Loucy (cell line): ENCODE measurements around the gene KSR1.
"Not testable (repeated sequence)": the region's sequence is repeated elsewhere in the genome, so short reads cannot be mapped to it uniquely, and the experiment has no call there.

ENCODE experiments used
- H2AFZ ChIP-seq: fragments of 200-600 bp; sonication (generic); 2 replicates; pipeline ENCODE4 v1.6.0; 2016; ENCODE audit warnings: antibody characterized with exemption, mild to moderate bottlenecking, low read length, moderate library complexity
- H3F3A ChIP-seq: fragments of 200-600 bp; 2 replicates; pipeline ENCODE4 v1.6.0; 2016; ENCODE audit warnings: antibody characterized with exemption, low read depth, mild to moderate bottlenecking
- H3K27me3 ChIP-seq: fragments of 200-600 bp; sonication (generic); 2 replicates; pipeline ENCODE4 v1.6.1; 2014; ENCODE audit warnings: low read length, mild to moderate bottlenecking; ENCODE audit not compliant: insufficient read depth, poor library complexity, severe bottlenecking
- H3K36me3 ChIP-seq: fragments of 200-600 bp; sonication (generic); 2 replicates; pipeline ENCODE4 v1.6.1; 2016; ENCODE audit warnings: low read length; ENCODE audit not compliant: insufficient read depth
- H3K4me1 ChIP-seq: fragments of 200-600 bp; sonication (generic); 2 replicates; pipeline ENCODE4 v1.5.1; 2014; ENCODE audit warnings: low read length, mild to moderate bottlenecking; ENCODE audit not compliant: insufficient read depth, poor library complexity, severe bottlenecking
- H3K4me2 ChIP-seq: fragments of 200-600 bp; sonication (generic); 2 replicates; pipeline ENCODE4 v1.6.0; 2014; ENCODE audit warnings: antibody characterized with exemption, low read length, low read depth, mild to moderate bottlenecking; ENCODE audit not compliant: poor library complexity, severe bottlenecking
- H3K4me3 ChIP-seq: fragments of 200-600 bp; sonication (generic); 2 replicates; pipeline ENCODE4 v1.5.1; 2014; ENCODE audit warnings: low read length, mild to moderate bottlenecking, mixed read lengths; ENCODE audit not compliant: poor library complexity, severe bottlenecking
- H3K79me2 ChIP-seq: fragments of 200-600 bp; sonication (generic); 2 replicates; pipeline ENCODE4 v1.6.1; 2014; ENCODE audit warnings: low read length; ENCODE audit not compliant: insufficient read depth
- H3K9ac ChIP-seq: fragments of 200-600 bp; sonication (generic); 2 replicates; pipeline ENCODE4 v1.6.0; 2014; ENCODE audit warnings: mild to moderate bottlenecking, low read depth, low read length, moderate library complexity; ENCODE audit not compliant: poor library complexity, severe bottlenecking
- H3K9me2 ChIP-seq: fragments of 200-600 bp; sonication (generic); replicated peaks from 2 replicates; pipeline ENCODE4 v1.6.1; 2016; ENCODE audit warnings: low read depth, low read length, mixed read lengths
- H3K9me3 ChIP-seq: fragments of 200-600 bp; sonication (generic); 2 replicates; pipeline ENCODE4 v1.6.1; 2014; ENCODE audit warnings: mild to moderate bottlenecking, antibody characterized with exemption, low read length, low read depth; ENCODE audit not compliant: insufficient read depth
- H4K20me1 ChIP-seq: fragments of 200-600 bp; sonication (generic); 2 replicates; pipeline ENCODE4 v1.6.0; 2014; ENCODE audit warnings: antibody characterized with exemption, low read length, mild to moderate bottlenecking; ENCODE audit not compliant: insufficient read depth, poor library complexity, severe bottlenecking
- EZH2phosphoT487 ChIP-seq: fragments of 200-600 bp; IDR thresholded peaks from 2 replicates; pipeline ENCODE4 v1.6.1; 2018; ENCODE audit warnings: antibody characterized with exemption, mild to moderate bottlenecking, moderate library complexity, borderline replicate concordance
- TF ChIP-seq, protein P1 (sequence below): fragments of 200-600 bp; sonication (generic); conservative IDR thresholded peaks from 2 replicates; pipeline ENCODE4 v1.5.1; 2014; ENCODE audit warnings: mild to moderate bottlenecking, antibody characterized with exemption, low read length

The KSR1 gene

DNA sequence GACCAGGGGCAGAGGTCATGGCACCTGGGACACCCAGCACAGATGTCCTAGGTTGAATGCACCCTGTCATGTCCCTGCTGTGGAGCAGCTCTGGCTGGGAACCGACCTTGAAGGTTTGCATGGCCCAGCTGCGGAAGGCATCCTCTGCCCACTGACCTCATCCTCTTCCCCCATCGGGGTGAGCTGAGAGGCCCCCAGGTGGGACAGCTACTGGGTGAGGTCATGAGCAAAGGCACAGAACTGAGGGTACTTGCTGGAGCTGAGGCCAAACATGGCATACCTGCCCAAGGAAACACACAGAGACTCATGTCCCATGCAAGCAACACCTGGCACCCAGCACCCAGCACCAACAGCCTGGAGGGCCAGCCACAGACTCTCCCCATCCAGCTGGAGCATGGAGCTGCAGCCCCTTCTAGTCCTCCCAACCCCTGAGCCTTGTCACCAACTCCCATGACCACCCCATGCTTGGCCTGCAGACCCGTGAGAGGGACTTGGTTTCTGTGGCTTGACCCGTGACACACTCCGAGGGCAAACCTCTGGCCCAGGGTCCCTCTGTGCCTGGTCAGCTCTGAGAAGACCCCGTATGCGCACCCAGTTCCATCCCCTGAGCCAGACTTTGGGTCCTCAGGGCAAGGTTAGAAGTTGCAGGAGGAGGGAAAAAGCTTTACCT is 207.8 kb downstream of the KSR1 start:
- no peak for TF ChIP-seq EZH2phosphoT487
- TF ChIP-seq, protein P1, sequence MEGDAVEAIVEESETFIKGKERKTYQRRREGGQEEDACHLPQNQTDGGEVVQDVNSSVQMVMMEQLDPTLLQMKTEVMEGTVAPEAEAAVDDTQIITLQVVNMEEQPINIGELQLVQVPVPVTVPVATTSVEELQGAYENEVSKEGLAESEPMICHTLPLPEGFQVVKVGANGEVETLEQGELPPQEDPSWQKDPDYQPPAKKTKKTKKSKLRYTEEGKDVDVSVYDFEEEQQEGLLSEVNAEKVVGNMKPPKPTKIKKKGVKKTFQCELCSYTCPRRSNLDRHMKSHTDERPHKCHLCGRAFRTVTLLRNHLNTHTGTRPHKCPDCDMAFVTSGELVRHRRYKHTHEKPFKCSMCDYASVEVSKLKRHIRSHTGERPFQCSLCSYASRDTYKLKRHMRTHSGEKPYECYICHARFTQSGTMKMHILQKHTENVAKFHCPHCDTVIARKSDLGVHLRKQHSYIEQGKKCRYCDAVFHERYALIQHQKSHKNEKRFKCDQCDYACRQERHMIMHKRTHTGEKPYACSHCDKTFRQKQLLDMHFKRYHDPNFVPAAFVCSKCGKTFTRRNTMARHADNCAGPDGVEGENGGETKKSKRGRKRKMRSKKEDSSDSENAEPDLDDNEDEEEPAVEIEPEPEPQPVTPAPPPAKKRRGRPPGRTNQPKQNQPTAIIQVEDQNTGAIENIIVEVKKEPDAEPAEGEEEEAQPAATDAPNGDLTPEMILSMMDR: no peak
- no peak overlapping the region for H3K9ac ChIP-seq
- no peaks in the 10 kb centered on the region for H3K27me3 ChIP-seq

DNA sequence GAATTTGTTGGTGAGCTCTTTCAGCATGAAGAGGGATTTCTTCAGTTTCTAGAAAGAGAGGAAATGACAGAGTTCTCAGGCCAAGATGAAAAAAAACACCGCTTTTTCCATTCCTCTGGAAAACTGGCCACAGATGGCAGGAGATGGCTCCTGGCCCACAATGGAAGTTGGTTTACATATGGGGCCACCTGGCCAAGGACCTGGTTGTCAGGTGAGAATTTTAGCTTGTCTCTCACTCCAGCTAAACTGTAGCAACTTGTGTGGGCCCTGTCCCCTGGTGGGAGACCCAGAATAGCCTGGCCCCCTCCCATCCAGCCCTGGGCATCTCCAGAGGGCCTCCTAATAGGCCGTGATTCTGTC is 208.3 kb downstream of the KSR1 start:
- Histone ChIP-seq H4K20me1 (no peaks in the 10 kb centered on the region), H3K9me3 (no peaks in the 10 kb centered on the region), H3K36me3 (no peaks in the 10 kb centered on the region), H3F3A (no peaks in the 10 kb centered on the region), H3K4me3 (no peak overlapping the region), H3K4me1 (no peaks in the 10 kb centered on the region), H3K27me3 (no peaks in the 10 kb centered on the region), H3K9me2 (no peaks in the 10 kb centered on the region), H2AFZ (no peak overlapping the region), H3K79me2 (no peaks in the 10 kb centered on the region), H3K9ac (no peak overlapping the region), H3K4me2 (no peak overlapping the region)
- TF ChIP-seq, protein P1: no peak
- no peak for TF ChIP-seq EZH2phosphoT487

More for the DNA sequence above, 207.8 kb downstream of the KSR1 start:
- no peaks in the 10 kb centered on the region for H3K9me3 ChIP-seq
- no peak overlapping the region for H2AFZ ChIP-seq
- H3K4me3 ChIP-seq: no peak overlapping the region
- no peaks in the 10 kb centered on the region for H3K4me1 ChIP-seq
- no peaks in the 10 kb centered on the region for H3K9me2 ChIP-seq
- H3F3A ChIP-seq: no peaks in the 10 kb centered on the region
- H3K36me3 ChIP-seq: no peaks in the 10 kb centered on the region
- no peaks in the 10 kb centered on the region for H3K79me2 ChIP-seq
- no peaks in the 10 kb centered on the region for H4K20me1 ChIP-seq
- no peak overlapping the region for H3K4me2 ChIP-seq

DNA sequence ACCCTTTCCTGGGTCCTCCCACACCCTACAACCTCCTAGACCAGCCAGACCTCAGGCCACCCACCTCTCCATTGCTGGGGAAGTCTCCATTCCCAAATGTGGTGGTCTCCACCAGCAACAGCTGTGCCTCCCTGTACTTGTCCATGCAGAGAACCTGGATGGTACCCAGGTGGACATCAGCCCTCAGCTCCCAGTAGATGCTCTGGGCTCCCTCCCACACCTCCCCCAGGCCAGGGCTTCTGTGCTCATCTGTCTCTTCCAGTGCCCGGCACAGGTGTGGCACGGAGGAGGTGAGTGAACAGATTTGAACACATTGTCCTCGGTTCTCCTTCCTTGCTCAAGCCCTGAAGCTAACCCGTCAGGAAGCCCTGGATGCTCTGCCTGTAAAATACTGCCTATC is 209.3 kb downstream of the KSR1 start:
- Histone ChIP-seq H3K27me3 (no peaks in the 10 kb centered on the region), H4K20me1 (no peaks in the 10 kb centered on the region), H3K4me2 (no peak overlapping the region), H3K36me3 (no peaks in the 10 kb centered on the region), H3K9me3 (no peaks in the 10 kb centered on the region), H3K4me1 (no peaks in the 10 kb centered on the region), H2AFZ (no peak overlapping the region), H3K4me3 (no peak overlapping the region), H3K79me2 (no peaks in the 10 kb centered on the region), H3F3A (no peaks in the 10 kb centered on the region), H3K9me2 (no peaks in the 10 kb centered on the region), H3K9ac (no peak overlapping the region)
- TF ChIP-seq, protein P1: no peak
- no peak for TF ChIP-seq EZH2phosphoT487

DNA sequence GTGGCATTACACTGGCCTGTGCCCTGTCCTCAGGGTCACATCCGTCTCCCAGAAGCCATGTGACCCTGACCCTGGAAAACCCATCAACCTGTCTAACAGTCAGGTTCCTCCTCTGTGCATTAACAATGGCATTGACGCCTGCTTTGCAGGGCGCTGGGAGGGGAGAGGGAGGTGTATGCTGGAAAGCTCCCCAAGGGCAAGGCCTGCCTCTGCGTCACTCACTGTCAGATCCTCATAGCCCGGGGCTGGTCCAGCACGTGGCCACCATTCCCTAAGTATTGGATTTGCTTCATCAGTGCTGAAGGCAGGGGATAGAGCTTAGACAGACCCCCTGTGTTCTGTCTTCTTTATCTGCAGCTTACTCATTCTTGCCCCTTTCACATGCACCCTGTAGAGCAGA is 210.0 kb downstream of the KSR1 start:
- H3F3A ChIP-seq, H3K27me3 ChIP-seq, H3K36me3 ChIP-seq, H3K4me3 ChIP-seq, H3K79me2 ChIP-seq, H3K4me2 ChIP-seq, H3K9me3 ChIP-seq, H2AFZ ChIP-seq, H4K20me1 ChIP-seq, H3K4me1 ChIP-seq, H3K9ac ChIP-seq, H3K9me2 ChIP-seq: not testable (repeated sequence)
